ENCODE measurements around the gene IRF9. TPM values are rescaled to one million over a fixed set of nuclear protein-coding genes. Genes with fewer than 3 reads are reported as not detected.

IRF9 gene
- total and polyA plus RNA-seq, 2 of the 13 experiments (the other 11 are each of a cell fraction or from before 2014, with no cell fraction given): 14.9 to 49.7 TPM

DNA sequence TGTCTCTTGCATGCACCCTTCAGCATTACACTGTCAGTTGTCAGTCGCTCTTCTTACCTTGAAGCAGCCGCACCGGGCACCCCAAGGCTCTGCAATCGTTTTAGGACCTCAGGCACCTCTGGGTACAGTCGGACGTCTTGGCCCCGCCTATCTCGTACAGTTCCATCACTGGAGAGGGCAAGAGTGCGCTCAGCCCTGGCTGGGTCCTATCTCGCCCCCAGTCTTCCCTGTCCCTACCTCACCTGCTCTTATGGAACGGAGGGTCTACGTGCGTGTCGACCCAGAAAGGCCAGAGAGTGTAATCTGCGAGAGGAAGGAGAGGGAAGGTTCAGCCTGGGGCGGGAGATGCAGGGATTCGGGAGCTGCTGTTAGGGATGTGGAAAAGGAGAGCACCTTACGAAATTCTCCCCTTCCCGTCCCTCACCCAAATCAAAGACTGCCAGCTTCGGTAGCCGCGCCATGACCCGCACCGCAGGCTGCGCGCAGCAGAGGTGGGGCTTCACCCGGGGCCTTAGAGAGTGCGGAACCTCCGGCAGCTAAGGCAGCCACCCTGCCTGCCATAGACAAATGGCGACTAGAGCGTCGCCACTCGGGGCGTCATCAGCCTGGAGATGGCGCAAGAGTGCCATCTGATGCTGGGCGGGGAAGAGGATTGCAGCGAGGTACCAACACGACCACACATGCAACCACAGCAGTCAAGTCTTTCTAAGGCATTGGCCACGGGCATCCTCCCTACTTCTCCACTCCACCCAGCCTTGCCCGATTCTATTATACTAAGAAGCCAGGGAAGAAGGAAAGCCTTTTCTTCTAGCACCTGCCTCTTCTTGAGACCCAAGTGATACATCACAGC, 54.7 kb downstream of the IRF9 start, which contains the start of gene MDP1 (continued):
- TF ChIP-seq ZNF280D (CRISPR knock-in tag; IDR thresholded peaks at IDR 0.05) (peak; percentile 99), NFKB2 (CRISPR knock-in tag; IDR thresholded peaks at IDR 0.05; ENCODE audit: borderline replicate concordance) (peak; percentile 99), RELA (CRISPR knock-in tag; IDR thresholded peaks at IDR 0.05) (peak; percentile 98), CBX1 (IDR thresholded peaks at IDR 0.05; ENCODE audit: low read depth) (peak; percentile 99), SAFB2 (CRISPR knock-in tag; IDR thresholded peaks at IDR 0.05; ENCODE audit: borderline replicate concordance, low read depth) (peak; percentile 98), ZZZ3 (CRISPR knock-in tag; IDR thresholded peaks at IDR 0.05; ENCODE audit: borderline replicate concordance) (peak; percentile 97), FOXA1 (IDR thresholded peaks at IDR 0.05) (no peak), FOXA1 (CRISPR knock-in tag; IDR thresholded peaks at IDR 0.05) (peak; percentile 78), ZNF563 (CRISPR knock-in tag; IDR thresholded peaks at IDR 0.05) (peak; percentile 81; the same call in 1 of the 2 replicates), FOXP1 (IDR thresholded peaks at IDR 0.05) (no peak), FOXP1 (CRISPR knock-in tag; IDR thresholded peaks at IDR 0.05) (peak; percentile 66; the same call in 1 of the 2 replicates), ZNF17 (CRISPR knock-in tag; IDR thresholded peaks at IDR 0.05) (no peak), ZNF597 (CRISPR knock-in tag; IDR thresholded peaks at IDR 0.05) (no peak), ZSCAN30 (CRISPR knock-in tag; IDR thresholded peaks at IDR 0.05) (no peak), SP1 (IDR thresholded peaks at IDR 0.05) (no peak), SP1 (CRISPR knock-in tag; IDR thresholded peaks at IDR 0.05) (peak; percentile 90), ZNF577 (CRISPR knock-in tag; IDR thresholded peaks at IDR 0.05; ENCODE audit: borderline replicate concordance, low read depth) (0 out of 2 replicates have a peak, but pooled peaks have one; percentile 28)
- TF ChIP-seq, protein P1, sequence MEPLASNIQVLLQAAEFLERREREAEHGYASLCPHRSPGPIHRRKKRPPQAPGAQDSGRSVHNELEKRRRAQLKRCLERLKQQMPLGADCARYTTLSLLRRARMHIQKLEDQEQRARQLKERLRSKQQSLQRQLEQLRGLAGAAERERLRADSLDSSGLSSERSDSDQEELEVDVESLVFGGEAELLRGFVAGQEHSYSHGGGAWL (CRISPR knock-in tag; IDR thresholded peaks at IDR 0.05): peak; percentile 97
- TF ChIP-seq, protein P2, sequence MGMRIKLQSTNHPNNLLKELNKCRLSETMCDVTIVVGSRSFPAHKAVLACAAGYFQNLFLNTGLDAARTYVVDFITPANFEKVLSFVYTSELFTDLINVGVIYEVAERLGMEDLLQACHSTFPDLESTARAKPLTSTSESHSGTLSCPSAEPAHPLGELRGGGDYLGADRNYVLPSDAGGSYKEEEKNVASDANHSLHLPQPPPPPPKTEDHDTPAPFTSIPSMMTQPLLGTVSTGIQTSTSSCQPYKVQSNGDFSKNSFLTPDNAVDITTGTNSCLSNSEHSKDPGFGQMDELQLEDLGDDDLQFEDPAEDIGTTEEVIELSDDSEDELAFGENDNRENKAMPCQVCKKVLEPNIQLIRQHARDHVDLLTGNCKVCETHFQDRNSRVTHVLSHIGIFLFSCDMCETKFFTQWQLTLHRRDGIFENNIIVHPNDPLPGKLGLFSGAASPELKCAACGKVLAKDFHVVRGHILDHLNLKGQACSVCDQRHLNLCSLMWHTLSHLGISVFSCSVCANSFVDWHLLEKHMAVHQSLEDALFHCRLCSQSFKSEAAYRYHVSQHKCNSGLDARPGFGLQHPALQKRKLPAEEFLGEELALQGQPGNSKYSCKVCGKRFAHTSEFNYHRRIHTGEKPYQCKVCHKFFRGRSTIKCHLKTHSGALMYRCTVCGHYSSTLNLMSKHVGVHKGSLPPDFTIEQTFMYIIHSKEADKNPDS (CRISPR knock-in tag; IDR thresholded peaks at IDR 0.05): peak; percentile 38; the same call in 1 of the 2 replicates
- TF ChIP-seq, protein P3, sequence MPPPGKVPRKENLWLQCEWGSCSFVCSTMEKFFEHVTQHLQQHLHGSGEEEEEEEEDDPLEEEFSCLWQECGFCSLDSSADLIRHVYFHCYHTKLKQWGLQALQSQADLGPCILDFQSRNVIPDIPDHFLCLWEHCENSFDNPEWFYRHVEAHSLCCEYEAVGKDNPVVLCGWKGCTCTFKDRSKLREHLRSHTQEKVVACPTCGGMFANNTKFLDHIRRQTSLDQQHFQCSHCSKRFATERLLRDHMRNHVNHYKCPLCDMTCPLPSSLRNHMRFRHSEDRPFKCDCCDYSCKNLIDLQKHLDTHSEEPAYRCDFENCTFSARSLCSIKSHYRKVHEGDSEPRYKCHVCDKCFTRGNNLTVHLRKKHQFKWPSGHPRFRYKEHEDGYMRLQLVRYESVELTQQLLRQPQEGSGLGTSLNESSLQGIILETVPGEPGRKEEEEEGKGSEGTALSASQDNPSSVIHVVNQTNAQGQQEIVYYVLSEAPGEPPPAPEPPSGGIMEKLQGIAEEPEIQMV (CRISPR knock-in tag; IDR thresholded peaks at IDR 0.05; ENCODE audit: low read depth): peak; percentile 70

Measured in HepG2 (cell line).